Astrocyte (in vitro differentiated cells and primary cell): ENCODE results near the gene TRMT1. TPM values are rescaled to one million over a fixed set of nuclear protein-coding genes. Genes with fewer than 3 reads are reported as not detected.

ENCODE experiments used
- DNase-seq: peaks from one replicate; pipeline ENCODE4 v3.0.0-alpha.2; 2010; ENCODE audit warnings: low read depth
- FAIRE-seq: peaks from 2 replicates; lab custom pipeline; 2011; peaks lifted over from hg19 to GRCh38; lab: Jason Lieb, UNC
- H2AFZ ChIP-seq: 2 replicates; pipeline ENCODE4 v1.6.0; 2012; ENCODE audit warnings: low read depth, low read length, inconsistent platforms
- H3K27ac ChIP-seq: 2 replicates; pipeline ENCODE4 v1.5.1; 2011; ENCODE audit warnings: low read depth, low read length, inconsistent platforms
- H3K27me3 ChIP-seq: 2 replicates; pipeline ENCODE4 v1.6.0; 2011; ENCODE audit warnings: low read length, inconsistent platforms; ENCODE audit not compliant: insufficient read depth
- H3K36me3 ChIP-seq: 2 replicates; pipeline ENCODE4 v1.5.1; 2011; ENCODE audit warnings: low read length, inconsistent platforms; ENCODE audit not compliant: insufficient read depth
- H3K4me1 ChIP-seq: 2 replicates; pipeline ENCODE4 v1.5.1; 2011; ENCODE audit warnings: low read length, inconsistent platforms; ENCODE audit not compliant: insufficient read depth
- H3K4me2 ChIP-seq: 2 replicates; pipeline ENCODE4 v1.6.0; 2012; ENCODE audit warnings: low read length, inconsistent platforms
- H3K4me3 ChIP-seq: 2 replicates; pipeline ENCODE4 v1.5.1; 2011; ENCODE audit warnings: low read depth, mild to moderate bottlenecking, low read length, inconsistent platforms; ENCODE audit not compliant: insufficient read depth
- H3K79me2 ChIP-seq: 2 replicates; pipeline ENCODE4 v1.6.0; 2012; ENCODE audit warnings: mild to moderate bottlenecking, low read length, inconsistent platforms; ENCODE audit not compliant: insufficient read depth
- H3K9ac ChIP-seq: 2 replicates; pipeline ENCODE4 v1.6.0; 2012; ENCODE audit warnings: mild to moderate bottlenecking, low read length, inconsistent platforms
- H3K9me3 ChIP-seq: 2 replicates; pipeline ENCODE4 v1.5.1; 2012; ENCODE audit warnings: low read depth, mild to moderate bottlenecking, low read length, inconsistent platforms; ENCODE audit not compliant: insufficient read depth
- H4K20me1 ChIP-seq: 2 replicates; pipeline ENCODE4 v1.6.0; 2012; ENCODE audit warnings: low read length, inconsistent platforms; ENCODE audit not compliant: insufficient read depth
- H3K27ac Mint-ChIP-seq: one replicate; pipeline ENCODE4 v1.8.0; 2021; ENCODE audit warnings: mild to moderate bottlenecking, mixed read lengths; ENCODE audit not compliant: unreplicated experiment
- H3K27me3 Mint-ChIP-seq: one replicate; pipeline ENCODE4 v1.8.0; 2021; ENCODE audit warnings: low read depth, mixed read lengths; ENCODE audit not compliant: unreplicated experiment
- H3K36me3 Mint-ChIP-seq: one replicate; pipeline ENCODE4 v1.8.0; 2021; ENCODE audit warnings: low read depth, mixed read lengths; ENCODE audit not compliant: unreplicated experiment
- H3K4me1 Mint-ChIP-seq: one replicate; pipeline ENCODE4 v1.8.0; 2021; ENCODE audit warnings: low read depth, mixed read lengths; ENCODE audit not compliant: unreplicated experiment
- H3K4me3 Mint-ChIP-seq: one replicate; pipeline ENCODE4 v1.8.0; 2021; ENCODE audit warnings: mild to moderate bottlenecking, moderate library complexity, mixed read lengths; ENCODE audit not compliant: unreplicated experiment
- H3K9me3 Mint-ChIP-seq: one replicate; pipeline ENCODE4 v1.8.0; 2021; ENCODE audit warnings: mild to moderate bottlenecking, mixed read lengths; ENCODE audit not compliant: unreplicated experiment
- EZH2 ChIP-seq: IDR thresholded peaks from 2 replicates; pipeline ENCODE4 v1.6.1; 2012; ENCODE audit warnings: mild to moderate bottlenecking, low read length, inconsistent platforms; ENCODE audit not compliant: insufficient read depth
- total RNA-seq: library from RNA; stranded (reverse); gene quantifications from 2 replicates; pipeline ENCODE4 v1.2.1, GENCODE V29; 2021
- TF ChIP-seq, protein P1 (sequence below): IDR thresholded peaks from 2 replicates; pipeline ENCODE4 v1.5.1; 2011; ENCODE audit warnings: low read depth, mild to moderate bottlenecking, inconsistent platforms, low read length, moderate library complexity; ENCODE audit not compliant: insufficient read depth

Gene TRMT1
- total RNA-seq, 1 donor from 2014 or later, result 43.3 TPM

DNA sequence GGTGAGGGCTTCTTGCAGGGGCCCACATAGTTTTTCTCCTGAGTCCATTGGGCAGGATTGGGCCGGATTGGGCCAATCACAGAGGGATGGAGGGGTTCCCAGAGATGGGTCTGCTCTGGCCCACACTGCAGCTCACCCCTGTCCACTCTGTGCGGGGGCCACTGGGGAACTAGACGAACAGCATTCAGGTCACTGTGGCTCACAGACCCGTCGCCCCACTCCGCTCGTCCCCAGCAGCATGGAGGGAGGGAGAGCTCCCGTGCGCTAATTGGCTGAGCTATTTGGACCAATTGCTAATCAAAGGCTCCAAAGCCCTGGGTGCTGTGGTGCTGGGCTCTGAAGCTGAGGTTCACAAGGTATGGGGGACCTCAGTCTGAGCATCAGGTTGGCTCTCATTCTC, 12.8 kb upstream of the TRMT1 start:
- peaks cover 7% of the 10 kb centered on the region for H3K36me3 Mint-ChIP-seq
- H3K4me1 Mint-ChIP-seq, result peaks cover 26% of the 10 kb centered on the region
- no peak for FAIRE-seq
- H3K4me3 ChIP-seq, result no peak overlapping the region
- H2AFZ ChIP-seq, result no peak overlapping the region
- H3K4me2 ChIP-seq, result no peak overlapping the region
- no peaks in the 10 kb centered on the region for H3K9me3 ChIP-seq
- no peak overlapping the region for H3K27ac Mint-ChIP-seq
- no peaks in the 10 kb centered on the region for H3K27me3 ChIP-seq
- TF ChIP-seq, protein P1, sequence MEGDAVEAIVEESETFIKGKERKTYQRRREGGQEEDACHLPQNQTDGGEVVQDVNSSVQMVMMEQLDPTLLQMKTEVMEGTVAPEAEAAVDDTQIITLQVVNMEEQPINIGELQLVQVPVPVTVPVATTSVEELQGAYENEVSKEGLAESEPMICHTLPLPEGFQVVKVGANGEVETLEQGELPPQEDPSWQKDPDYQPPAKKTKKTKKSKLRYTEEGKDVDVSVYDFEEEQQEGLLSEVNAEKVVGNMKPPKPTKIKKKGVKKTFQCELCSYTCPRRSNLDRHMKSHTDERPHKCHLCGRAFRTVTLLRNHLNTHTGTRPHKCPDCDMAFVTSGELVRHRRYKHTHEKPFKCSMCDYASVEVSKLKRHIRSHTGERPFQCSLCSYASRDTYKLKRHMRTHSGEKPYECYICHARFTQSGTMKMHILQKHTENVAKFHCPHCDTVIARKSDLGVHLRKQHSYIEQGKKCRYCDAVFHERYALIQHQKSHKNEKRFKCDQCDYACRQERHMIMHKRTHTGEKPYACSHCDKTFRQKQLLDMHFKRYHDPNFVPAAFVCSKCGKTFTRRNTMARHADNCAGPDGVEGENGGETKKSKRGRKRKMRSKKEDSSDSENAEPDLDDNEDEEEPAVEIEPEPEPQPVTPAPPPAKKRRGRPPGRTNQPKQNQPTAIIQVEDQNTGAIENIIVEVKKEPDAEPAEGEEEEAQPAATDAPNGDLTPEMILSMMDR, result no peak
- no peak for TF ChIP-seq EZH2
- peaks cover 15% of the 10 kb centered on the region for H3K4me1 ChIP-seq
- peaks cover 4% of the 10 kb centered on the region for H3K36me3 ChIP-seq
- no peak overlapping the region for H3K27ac ChIP-seq
- no peaks in the 10 kb centered on the region for H3K27me3 Mint-ChIP-seq
- no peak overlapping the region for H3K4me3 Mint-ChIP-seq
- peaks cover 100% of the 10 kb centered on the region for H3K79me2 ChIP-seq
- DNase-seq, result no peak
- H4K20me1 ChIP-seq, result peaks cover 92% of the 10 kb centered on the region
- no peak overlapping the region for H3K9ac ChIP-seq
- no peaks in the 10 kb centered on the region for H3K9me3 Mint-ChIP-seq

DNA sequence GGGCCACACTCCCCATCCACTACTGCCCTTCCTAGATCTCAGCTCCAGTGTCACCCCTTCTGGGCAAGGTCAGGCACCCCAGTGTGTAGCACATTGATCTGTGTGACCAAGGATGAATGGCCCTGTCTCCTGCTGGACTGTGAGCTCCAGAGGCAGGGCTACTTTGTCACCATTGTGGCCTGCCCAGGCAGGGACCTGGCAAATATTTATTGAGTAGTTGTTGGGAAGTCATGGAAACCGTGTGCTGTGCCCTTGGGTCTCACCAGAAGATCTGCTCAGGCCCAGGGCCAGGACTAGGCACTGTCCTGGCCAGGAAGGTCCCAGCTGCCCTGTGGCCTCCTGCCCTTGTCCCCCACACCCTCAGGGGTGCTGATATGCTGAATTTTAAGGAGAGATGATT, 12.0 kb upstream of the TRMT1 start:
- FAIRE-seq, result no peak

More for the DNA sequence above, 12.0 kb upstream of the TRMT1 start:
- H3K9ac ChIP-seq, result no peak overlapping the region
- H3K36me3 ChIP-seq, result peaks cover 4% of the 10 kb centered on the region
- H3K27ac Mint-ChIP-seq, result no peak overlapping the region
- H3K9me3 ChIP-seq, result no peaks in the 10 kb centered on the region
- no peaks in the 10 kb centered on the region for H3K9me3 Mint-ChIP-seq
- no peak overlapping the region for H2AFZ ChIP-seq
- H4K20me1 ChIP-seq, result peaks cover 93% of the 10 kb centered on the region
- peaks cover 100% of the 10 kb centered on the region for H3K79me2 ChIP-seq
- TF ChIP-seq, protein P1, result no peak
- no peak for TF ChIP-seq EZH2
- H3K27ac ChIP-seq, result no peak overlapping the region
- no peak overlapping the region for H3K4me3 ChIP-seq
- H3K36me3 Mint-ChIP-seq, result peaks cover 7% of the 10 kb centered on the region
- peaks cover 24% of the 10 kb centered on the region for H3K4me1 Mint-ChIP-seq
- DNase-seq, result no peak
- H3K4me3 Mint-ChIP-seq, result no peak overlapping the region
- H3K27me3 ChIP-seq, result no peaks in the 10 kb centered on the region
- H3K4me1 ChIP-seq, result peaks cover 17% of the 10 kb centered on the region
- no peaks in the 10 kb centered on the region for H3K27me3 Mint-ChIP-seq
- no peak overlapping the region for H3K4me2 ChIP-seq
